SK-N-SH treated with all-trans-retinoic acid at 6 μM for 48 hours (cell line): ENCODE measurements around the gene TUBA4A.

Experiments
- ARNTL ChIP-seq: fragments of 450-650 bp; formaldehyde crosslinking; IDR thresholded peaks from 2 replicates; pipeline ENCODE4 v1.5.0; 2020; ENCODE audit warnings: low read depth, mild to moderate bottlenecking, moderate library complexity, borderline replicate concordance
- CSDC2 ChIP-seq: fragments of 250-450 bp; sonication (Bioruptor Pico); IDR thresholded peaks from 2 replicates; pipeline ENCODE4 v1.5.0; 2020; ENCODE audit warnings: mild to moderate bottlenecking, moderate library complexity
- ESRRG ChIP-seq: fragments of 250-450 bp; sonication (Bioruptor Pico); IDR thresholded peaks from 2 replicates; pipeline ENCODE4 v1.6.1; 2021; ENCODE audit warnings: mild to moderate bottlenecking
- OSR1 ChIP-seq: fragments of 250-450 bp; sonication (Bioruptor Pico); IDR thresholded peaks from 2 replicates; pipeline ENCODE4 v1.8.0; 2022; ENCODE audit warnings: moderate library complexity, mild to moderate bottlenecking, inconsistent platforms
- PPARA ChIP-seq: fragments of 250-450 bp; sonication (Bioruptor Pico); IDR thresholded peaks from 2 replicates; pipeline ENCODE4 v1.5.0; 2020; ENCODE audit warnings: mild to moderate bottlenecking, borderline replicate concordance
- TCF4 ChIP-seq: fragments of 250-450 bp; sonication (Bioruptor Pico); IDR thresholded peaks from 2 replicates; pipeline ENCODE4 v1.8.0; 2021; ENCODE audit warnings: mild to moderate bottlenecking, moderate library complexity, borderline replicate concordance
- ZFP3 ChIP-seq: fragments of 250-450 bp; sonication (Bioruptor Pico); IDR thresholded peaks from 2 replicates; pipeline ENCODE4 v1.5.0; 2020; ENCODE audit warnings: mild to moderate bottlenecking, moderate library complexity
- ZFP30 ChIP-seq: fragments of 450-650 bp; formaldehyde crosslinking; IDR thresholded peaks from 2 replicates; pipeline ENCODE4 v1.5.0; 2022; ENCODE audit warnings: mild to moderate bottlenecking, moderate library complexity
- ZNF8 ChIP-seq: fragments of 450-650 bp; formaldehyde crosslinking; IDR thresholded peaks from 2 replicates; pipeline ENCODE4 v1.5.0; 2020; ENCODE audit warnings: mild to moderate bottlenecking, moderate library complexity
- TF ChIP-seq, protein P1 (sequence below): fragments of 250-450 bp; sonication (Bioruptor Pico); IDR thresholded peaks from 2 replicates; pipeline ENCODE4 v1.8.0; 2021; ENCODE audit warnings: low read depth, mild to moderate bottlenecking, moderate library complexity, borderline replicate concordance
- TF ChIP-seq, protein P2 (sequence below): fragments of 250-450 bp; sonication (Bioruptor Pico); IDR thresholded peaks from 2 replicates; pipeline ENCODE4 v1.5.1; 2021; ENCODE audit warnings: mild to moderate bottlenecking, moderate library complexity

DNA sequence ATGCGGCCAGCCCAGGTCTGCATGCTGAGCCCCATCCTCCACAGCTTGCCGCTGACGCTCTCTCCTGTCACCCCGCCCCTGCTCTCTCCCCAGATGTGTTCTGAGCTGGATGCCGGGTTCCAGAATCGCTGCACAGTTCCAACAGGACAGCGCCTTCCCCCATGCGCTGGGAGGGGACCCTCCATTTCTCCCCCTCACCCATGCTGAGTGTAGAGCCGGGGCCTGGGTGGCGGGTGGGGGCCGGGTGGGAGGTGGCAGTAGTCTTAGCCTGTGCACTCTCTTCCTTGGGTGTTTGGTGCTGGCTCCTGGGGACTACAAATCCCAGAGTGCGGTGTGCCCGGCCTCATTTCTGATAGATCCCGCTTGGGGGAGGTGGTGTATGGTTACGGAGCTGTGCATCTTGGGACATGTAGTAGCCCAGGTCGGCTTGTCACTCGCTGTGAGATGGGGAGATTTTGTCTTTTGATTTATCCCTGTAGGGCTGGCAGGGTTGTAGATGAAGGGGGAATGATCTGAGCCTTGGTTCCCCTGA lies 32.2 kb upstream of the TUBA4A start:
- TF ChIP-seq, protein P1, sequence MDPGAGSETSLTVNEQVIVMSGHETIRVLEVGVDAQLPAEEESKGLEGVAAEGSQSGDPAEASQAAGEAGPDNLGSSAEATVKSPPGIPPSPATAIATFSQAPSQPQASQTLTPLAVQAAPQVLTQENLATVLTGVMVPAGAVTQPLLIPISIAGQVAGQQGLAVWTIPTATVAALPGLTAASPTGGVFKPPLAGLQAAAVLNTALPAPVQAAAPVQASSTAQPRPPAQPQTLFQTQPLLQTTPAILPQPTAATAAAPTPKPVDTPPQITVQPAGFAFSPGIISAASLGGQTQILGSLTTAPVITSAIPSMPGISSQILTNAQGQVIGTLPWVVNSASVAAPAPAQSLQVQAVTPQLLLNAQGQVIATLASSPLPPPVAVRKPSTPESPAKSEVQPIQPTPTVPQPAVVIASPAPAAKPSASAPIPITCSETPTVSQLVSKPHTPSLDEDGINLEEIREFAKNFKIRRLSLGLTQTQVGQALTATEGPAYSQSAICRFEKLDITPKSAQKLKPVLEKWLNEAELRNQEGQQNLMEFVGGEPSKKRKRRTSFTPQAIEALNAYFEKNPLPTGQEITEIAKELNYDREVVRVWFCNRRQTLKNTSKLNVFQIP (CRISPR knock-in tag) = no peak
- TF ChIP-seq ESRRG (CRISPR knock-in tag) = no peak
- no peak for TF ChIP-seq ZNF8
- no peak for TF ChIP-seq OSR1
- no peak for TF ChIP-seq ZFP30 (CRISPR knock-in tag)
- no peak for TF ChIP-seq TCF4 (CRISPR knock-in tag)
- no peak for TF ChIP-seq PPARA (CRISPR knock-in tag)
- no peak for TF ChIP-seq ZFP3 (CRISPR knock-in tag)
- TF ChIP-seq ARNTL = no peak
- TF ChIP-seq, protein P2, sequence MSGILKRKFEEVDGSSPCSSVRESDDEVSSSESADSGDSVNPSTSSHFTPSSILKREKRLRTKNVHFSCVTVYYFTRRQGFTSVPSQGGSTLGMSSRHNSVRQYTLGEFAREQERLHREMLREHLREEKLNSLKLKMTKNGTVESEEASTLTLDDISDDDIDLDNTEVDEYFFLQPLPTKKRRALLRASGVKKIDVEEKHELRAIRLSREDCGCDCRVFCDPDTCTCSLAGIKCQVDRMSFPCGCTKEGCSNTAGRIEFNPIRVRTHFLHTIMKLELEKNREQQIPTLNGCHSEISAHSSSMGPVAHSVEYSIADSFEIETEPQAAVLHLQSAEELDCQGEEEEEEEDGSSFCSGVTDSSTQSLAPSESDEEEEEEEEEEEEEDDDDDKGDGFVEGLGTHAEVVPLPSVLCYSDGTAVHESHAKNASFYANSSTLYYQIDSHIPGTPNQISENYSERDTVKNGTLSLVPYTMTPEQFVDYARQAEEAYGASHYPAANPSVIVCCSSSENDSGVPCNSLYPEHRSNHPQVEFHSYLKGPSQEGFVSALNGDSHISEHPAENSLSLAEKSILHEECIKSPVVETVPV (CRISPR knock-in tag) = no peak
- no peak for TF ChIP-seq CSDC2
